GM10266 (cell line): ENCODE data around the gene TMEM132C.

Source experiments
- DNase-seq: peaks from one replicate; pipeline ENCODE4 v3.0.0; 2012; ENCODE audit errors: extremely low spot score
- CTCF ChIP-seq: IDR thresholded peaks from 2 replicates; pipeline ENCODE4 v1.5.1; 2012; ENCODE audit warnings: mild to moderate bottlenecking, low read depth; ENCODE audit not compliant: control insufficient read depth, insufficient read depth; ENCODE audit errors: missing control alignments

TMEM132C gene

DNA sequence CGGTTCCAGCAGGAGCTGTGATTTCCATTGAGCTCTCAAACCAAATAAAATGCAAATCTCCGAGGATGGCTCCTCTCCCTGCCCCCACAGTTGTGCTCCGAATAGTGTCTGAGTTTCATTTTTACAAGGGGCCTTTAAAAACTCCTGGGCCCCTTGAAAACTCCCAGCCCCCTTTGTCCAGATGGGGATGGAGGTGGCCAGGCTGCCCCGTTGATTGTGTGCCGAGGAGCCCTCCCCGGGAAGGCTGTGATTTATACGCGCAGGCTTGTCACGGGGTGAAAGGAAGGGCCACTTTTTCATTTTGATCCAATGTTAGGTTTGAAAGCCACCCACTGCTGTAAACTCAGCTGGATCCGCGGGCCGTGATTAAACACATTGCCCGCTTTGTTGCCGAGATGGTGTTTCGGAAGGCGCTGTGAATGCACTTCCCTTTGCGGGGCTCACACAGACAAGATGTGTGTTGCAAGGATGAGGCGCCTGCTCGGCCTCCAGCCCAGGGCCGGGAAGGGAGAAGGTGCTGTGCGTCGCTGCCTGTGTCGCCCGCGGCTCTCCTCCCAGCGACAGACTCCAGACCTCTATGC lies 98.8 kb downstream of the TMEM132C start:
- TF ChIP-seq CTCF, result no peak
- DNase-seq, result no peak

DNA sequence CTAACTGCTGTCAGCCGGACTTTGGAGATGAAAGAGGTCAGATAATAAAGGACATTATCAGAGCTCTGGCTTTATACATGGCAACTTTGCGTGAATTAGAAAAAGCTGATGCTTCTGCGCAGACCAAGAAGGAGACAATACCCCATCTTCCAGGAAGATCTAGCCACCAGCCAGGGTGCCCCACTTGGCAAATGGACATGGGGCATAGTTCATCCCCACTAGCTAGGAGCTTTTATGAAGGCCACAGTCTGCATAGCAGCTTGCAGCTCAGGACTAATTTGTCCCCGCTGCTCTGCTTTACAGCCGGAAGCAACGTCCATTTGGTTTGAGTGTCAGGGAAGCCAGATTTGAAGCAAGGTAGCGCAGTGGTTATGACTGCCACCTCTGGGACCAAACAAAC lies 101.0 kb downstream of the TMEM132C start:
- DNase-seq, result no peak
- TF ChIP-seq CTCF, result no peak

- no peak for TF ChIP-seq CTCF
- no peak for DNase-seq
Measured at GRCh38 chr12:128381541-128381940, 114.6 kb downstream of the TMEM132C start.

- TF ChIP-seq CTCF, result no peak
- no peak for DNase-seq
Measured at GRCh38 chr12:128381946-128382345, 115.0 kb downstream of the TMEM132C start.

DNA sequence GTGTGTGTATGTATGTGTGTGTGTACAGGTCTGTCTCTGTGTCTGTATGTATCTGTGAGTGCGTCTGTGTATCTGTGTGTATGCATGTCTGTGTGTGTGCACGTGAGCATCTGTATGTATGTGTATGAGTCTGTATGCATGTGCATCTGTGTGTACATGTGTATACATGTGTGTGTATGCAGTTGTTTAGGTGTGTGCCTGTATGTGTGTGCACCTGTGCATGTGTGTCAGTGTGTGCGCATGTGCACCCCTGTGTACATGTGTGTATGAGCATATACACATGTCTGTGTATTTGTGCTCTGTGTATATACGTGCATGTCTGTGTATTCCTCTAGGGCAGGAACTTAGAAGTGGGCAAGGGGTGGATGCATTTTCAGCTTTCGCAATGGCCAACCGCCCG lies 116.0 kb downstream of the TMEM132C start:
- no peak for TF ChIP-seq CTCF

DNA sequence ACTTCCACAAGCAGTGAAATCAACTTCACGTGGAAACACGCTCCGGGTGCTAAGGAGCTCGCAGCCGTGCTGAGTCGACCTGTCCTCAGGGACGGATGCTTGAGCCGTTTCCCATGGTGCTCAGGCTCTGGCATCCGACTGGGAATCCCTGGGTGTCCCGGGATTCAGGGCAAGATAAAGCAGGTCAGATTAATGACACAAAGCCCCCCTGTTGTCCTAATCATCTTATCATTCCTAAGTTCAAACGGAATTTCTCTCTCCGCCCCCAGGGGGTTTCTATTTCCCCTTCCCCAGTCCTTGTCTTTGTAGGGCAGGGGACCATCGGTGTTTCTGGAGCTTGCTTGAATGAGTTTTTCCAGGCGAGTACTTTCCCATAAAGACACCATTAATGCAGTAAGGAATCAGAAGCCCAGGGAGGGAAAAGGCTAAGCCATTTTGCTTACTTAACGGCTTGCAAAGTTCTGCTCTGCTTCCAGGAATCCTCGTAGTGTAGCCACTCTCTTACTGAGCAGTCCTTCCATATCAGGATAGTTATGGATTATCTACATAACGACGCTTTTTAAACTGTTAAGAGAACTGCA lies 116.5 kb downstream of the TMEM132C start:
- DNase-seq, result no peak

More for the DNA sequence above, 116.0 kb downstream of the TMEM132C start:
- no peak for DNase-seq

More for the DNA sequence above, 116.5 kb downstream of the TMEM132C start:
- TF ChIP-seq CTCF, result no peak
